ENCODE measurements around the gene ADM.

Gene ADM

DNA sequence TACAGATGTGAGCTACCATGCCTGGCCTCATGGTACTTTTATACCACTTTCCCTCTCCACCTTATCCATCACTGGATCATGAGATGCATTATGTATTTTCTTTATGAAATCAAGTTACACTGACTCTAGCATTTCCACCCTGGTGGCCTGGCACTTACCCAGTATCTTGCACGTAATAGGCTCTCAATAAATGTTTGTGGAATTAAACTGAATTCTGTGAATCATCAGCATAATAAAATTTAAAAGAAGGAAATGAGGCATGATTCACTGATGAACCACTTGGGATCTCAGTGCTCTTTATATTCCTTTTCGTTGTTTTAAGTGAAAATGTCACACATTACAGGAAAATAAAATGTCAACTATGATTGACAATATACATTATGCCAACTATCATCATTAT is 25.1 kb downstream of the ADM start:
- no peak for DNase-seq

- DNase-seq = no peak
Observed at GRCh38 chr11:10331548-10332289, 26.8 kb downstream of the ADM start.

DNA sequence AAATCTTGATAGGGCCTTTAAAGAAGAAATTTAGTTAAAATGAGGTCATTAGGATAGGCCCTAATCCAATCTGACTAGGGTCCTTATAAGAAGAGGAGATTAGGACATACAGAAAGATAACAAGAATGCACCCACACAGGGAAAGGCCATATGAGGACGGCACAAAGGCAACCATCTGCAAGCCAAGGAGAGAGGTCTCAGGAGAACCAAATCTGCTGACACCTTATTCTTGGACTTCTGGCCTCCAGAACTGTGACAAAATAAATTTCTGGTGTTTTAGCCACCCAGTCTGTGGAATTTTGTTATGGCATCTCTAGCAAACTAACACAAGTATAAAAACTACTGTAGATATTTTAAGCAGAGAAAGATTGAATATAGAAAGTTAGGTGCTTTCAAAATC is 28.6 kb downstream of the ADM start:
- DNase-seq = no peak

DNA sequence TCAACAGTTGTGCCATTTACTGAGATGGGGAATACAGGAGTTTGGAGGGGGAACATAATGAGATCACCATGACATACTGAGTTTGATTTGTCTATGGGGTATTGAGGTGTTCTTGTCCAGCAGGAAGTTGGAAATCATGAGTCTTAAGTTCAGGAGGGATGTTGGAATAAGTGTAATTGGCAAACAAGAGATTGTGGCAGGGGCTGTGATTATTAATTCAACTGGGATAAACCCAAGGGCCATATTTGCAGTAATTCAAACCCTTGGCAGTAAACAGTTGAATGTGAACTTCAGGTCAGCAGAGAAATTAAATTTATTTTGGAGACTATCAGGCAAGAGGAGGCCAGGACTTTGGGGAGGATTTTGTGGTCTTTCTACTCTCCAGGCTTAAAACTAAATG is 33.4 kb downstream of the ADM start:
- no peak for DNase-seq

DNA sequence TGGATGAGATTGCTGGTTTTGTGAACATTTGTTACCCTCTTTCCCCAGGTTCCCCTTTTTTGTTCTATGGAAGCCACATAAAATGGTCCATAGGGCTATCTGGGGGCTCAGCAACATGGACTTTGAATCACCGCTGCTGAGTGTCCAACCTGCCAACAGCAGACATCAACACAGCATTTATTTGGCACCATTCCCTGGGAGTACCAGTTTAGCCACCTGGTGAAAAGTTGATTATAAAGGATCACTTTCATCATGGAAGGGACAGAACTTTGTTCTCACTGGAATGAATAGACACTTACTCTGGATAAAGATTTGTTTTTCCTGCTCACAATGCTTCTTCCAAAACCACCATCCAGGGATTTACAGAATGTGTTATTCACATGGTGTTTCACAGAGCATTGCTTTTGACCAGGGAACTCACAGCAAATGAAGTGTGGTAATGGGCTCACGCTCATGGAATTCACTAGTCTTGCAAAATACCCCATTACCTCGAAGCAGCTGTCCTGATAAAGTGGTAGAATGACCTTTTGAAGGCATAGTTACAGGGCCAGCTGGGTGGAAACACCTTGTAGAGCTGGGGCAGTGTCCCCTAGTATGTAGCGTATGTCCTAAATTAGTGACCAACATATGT is 43.9 kb downstream of the ADM start:
- no peak for DNase-seq

DNA sequence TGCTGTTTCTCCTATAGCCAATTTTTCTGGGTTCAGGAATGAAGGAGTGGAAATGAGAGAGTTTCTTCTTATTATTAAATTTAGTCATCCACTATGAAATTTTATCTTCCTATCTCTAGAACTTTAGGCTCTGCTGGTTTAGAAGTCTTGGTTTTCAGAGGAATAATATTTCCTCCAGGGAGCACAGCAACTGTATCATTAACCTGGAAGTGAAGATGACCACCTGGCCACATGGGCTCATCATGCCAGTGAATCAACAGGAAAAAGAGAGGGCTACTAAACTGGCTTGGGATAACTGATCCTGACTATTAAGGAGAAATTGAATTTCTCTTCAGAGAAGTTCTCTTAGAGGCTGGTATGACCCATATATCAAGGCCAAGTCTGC is 44.4 kb downstream of the ADM start:
- DNase-seq = no peak

DNA sequence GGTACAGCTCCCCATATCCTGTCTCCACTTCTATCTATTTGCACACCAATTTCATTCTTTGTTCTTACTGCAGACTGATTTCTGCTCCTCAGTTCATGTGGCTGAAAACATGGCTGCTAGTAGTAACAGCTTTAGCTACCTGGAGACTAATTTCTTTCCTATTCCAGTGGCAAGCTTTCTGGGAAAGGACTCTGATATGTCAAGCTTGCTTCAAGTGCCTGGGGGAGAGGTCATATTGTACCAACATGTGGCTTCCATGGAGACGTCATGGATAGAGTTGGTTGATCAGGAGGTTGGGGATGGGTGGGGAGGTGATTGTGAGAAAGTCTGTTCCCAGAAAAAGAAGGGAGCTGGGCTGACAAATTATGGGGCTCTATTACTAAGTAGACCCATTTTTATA is 44.9 kb downstream of the ADM start:
- DNase-seq = no peak

DNA sequence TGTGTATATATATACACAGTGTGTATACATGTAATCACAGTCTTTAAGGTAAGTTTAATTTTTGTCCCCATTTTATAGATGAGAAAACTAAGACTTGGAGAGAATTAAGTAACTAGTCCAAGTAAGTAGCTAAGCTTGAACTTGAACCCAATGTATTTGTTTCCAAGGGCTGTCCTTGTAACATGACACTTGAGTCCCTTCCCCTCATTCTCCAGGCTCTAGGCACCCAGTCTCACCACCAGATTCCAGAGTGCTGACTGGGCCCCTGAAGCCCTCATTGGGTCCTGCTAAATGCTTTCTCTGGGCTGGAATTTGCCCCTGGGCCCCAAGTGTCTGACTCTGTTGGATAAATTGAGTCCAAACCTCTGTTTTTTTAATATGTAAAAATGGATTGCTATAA is 45.5 kb downstream of the ADM start:
- no peak for DNase-seq

GRCh38 chr11:10351435-10351764 is 46.5 kb downstream of the ADM start:
- no peak for DNase-seq

DNA sequence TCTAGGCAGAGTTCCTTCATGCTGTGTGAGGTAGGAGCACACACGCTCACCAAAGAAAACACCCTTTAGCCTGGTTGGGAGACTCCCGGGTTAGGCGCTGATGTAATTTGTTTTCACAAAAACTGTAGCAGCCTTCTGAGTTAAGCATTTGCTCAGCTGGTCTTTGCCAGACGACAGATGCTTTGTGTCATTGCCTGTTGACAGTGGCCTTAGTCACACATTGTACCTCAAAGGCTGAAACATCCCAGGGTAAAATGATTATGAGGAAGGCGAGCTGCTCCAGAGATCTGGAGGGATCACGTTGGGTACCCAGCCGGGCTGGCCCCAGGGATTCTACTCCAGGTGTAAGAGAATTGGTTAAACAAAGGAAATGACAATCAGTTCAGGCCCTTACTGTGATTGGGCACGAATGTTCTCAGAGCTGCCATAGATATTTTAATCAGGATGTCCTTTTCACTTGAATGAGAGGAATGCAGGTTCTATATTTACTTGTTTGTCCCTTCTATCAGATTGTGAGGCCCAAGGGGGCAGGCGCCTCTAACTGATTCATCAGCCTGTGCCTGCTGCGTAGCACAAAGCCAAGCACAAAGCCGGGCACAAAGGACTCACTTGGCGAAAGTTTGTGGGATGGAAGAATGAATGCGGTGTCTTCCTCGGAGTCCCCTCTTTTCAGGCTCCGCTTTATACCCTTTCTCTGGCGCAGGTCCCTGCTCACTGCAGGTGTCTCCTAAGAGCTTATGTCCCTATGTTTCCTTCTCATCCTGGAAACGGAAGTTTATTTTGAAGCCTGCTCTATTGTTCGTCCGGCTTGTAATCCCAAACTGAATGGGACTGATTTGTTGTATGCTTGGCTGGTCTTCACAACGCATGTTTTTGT is 47.1 kb downstream of the ADM start:
- no peak for DNase-seq

DNA sequence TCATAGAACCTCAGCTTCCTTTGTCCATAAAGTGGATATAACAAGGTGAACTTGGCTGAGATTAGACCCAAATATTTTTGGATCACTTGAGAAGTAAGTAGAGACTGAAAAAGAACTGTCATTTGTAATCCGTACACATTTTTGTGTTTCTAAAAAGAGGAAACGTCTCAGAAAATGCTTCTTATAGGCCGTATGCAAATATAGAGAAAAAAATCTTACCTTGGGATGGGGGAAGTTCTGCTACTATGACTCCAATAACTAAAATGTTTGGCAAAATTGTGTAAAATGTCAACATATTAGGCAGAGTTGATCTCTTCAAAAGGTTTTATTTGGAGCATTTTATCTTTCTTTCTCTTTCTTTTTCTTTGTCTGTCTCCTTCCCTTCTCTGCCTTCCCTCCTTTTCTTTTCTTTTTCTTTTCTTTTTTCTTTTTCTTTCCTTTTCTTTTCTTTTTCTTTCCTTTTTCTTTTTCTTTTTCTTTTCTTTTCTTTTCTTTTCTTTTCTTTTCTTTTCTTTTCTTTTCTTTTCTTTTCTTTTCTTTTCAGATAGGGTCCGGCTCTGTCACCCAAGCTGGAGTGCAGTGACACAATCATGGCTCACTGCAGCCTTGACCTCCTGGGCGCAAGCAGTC is 48.2 kb downstream of the ADM start:
- DNase-seq = no peak

DNA sequence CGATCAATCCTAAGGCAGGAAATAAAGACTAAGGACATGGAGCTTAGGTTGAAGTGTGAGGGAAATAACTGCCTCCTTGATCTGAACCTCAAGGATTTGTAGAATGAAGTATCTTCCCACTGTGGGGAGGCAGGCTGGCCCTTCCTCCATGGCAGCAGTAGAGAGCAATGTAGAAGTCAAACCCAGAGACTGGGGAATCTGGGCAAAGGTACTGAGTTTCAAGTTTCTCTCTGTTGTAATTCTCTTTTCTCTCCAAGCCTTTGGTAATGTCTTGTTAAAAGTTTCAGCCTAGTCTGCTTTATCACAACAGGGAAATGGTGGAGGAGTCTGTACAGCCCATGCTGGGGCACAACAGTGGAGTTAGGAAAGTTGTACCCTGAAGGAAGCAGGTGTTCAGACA is 49.5 kb downstream of the ADM start:
- DNase-seq = no peak

DNA sequence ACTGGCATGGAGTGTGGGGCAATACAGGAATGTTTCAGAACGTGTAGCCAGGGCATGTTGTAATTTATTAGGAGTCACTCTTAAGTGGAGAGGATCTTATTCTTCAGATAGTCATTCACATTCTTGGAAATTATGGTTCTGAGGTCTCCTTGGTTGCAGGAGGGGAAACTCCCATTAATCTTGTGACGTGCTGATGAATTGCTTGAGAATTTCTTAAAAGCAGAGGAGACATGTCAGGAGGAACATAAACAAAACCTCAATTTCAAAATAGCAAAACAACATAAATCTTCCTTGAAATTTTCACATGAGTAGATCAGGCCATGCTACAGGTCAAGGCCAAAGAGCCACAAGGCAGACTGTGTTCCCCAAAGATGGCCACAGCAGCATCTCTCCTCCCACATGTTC is 50.4 kb downstream of the ADM start:
- no peak for DNase-seq

DNA sequence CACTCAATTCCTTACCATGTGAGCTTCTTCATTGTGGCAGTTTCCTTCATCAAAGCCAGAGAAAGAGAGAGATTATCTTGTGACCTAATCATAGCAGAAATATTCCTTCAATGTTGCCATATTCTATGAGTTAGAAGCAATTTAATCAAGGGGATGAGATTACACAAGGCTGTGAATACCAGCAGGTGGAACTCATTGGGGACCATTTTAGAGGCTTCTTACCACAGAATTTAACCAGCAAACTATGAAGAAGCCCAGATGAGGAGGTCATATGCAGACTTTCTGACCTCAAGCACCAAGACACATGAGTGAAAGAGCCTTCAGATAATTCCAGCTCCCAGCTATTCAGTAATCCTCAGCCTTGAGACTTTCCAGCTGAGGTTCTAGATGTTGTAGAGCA is 51.3 kb downstream of the ADM start:
- DNase-seq = no peak
